HepG2 (cell line): ENCODE measurements around the gene CELF5. TPM values are rescaled to one million over a fixed set of nuclear protein-coding genes. Genes with fewer than 3 reads are reported as not detected.
A peak's percentile ranks its signal among the peaks of the same experiment; 100 is the strongest.
"Not testable (repeated sequence)": the region's sequence is repeated elsewhere in the genome, so short reads cannot be mapped to it uniquely, and the experiment has no call there.

ENCODE experiments used
- ATAC-seq: fragments of 200-7000 bp; cut with Tn5 transposase; 3 replicates; pipeline ENCODE4 v1.9.1; 2020; ENCODE audit warnings: mild to moderate bottlenecking, moderate library complexity
- BruUV-seq: library from RNA; stranded (reverse); fragments of 400-500 nt; replicated peaks from 2 replicates; lab custom pipeline; 2021; lab: Mats Ljungman, UMichigan
- CTCF ChIA-PET: fragments of 300-600 bp; formaldehyde crosslinking; extraction: SDS; loops from one replicate; lab custom pipeline; 2021; ENCODE audit warnings: low total read pairs, inconsistent platforms, low intra/inter-chr PET ratio; lab: Yijun Ruan, JAX
- POLR2A ChIA-PET: fragments of 350-600 bp; sonication (Branson Sonifier 250); formaldehyde crosslinking; loops from one replicate; lab custom pipeline; 2020; ENCODE audit warnings: antibody characterized with exemption, inconsistent platforms; lab: Yijun Ruan, JAX
- DNase-seq: peaks from one replicate; pipeline ENCODE4 v3.0.0-alpha.2; 2015; ENCODE audit warnings: low spot score
- FAIRE-seq: peaks from 3 replicates; lab custom pipeline; 2011; peaks lifted over from hg19 to GRCh38; lab: Jason Lieb, UNC
- H2AFZ ChIP-seq: one replicate; pipeline ENCODE4 v1.6.1; 2011; ENCODE audit warnings: low read length, inconsistent platforms
- H3K27ac ChIP-seq: fragments of 300-600 bp; 3 replicates; pipeline ENCODE4 v1.8.0; 2011; ENCODE audit warnings: mixed run types, mild to moderate bottlenecking, mixed read lengths, low read length, inconsistent platforms; ENCODE audit not compliant: insufficient read depth; ENCODE audit errors: extremely low read length
- H3K27me3 ChIP-seq, 2 experiments: fragments of 200-600 bp in 1 of 2; 2 replicates in 1 of 2; 3 replicates in 1 of 2; pipeline versions ENCODE4 v1.6.0 to v1.8.0; 2011; ENCODE audit warnings: low read length in 2 of 2, mild to moderate bottlenecking in 2 of 2, moderate library complexity in 2 of 2, inconsistent platforms in 1 of 2; ENCODE audit not compliant: insufficient read depth in 2 of 2, control insufficient read depth in 1 of 2
- H3K36me3 ChIP-seq, 2 experiments: fragments of 200-600 bp in 1 of 2; replicated peaks in 1 of 2; 2 replicates in 1 of 2; 3 replicates in 1 of 2; pipeline versions ENCODE4 v1.5.1 to v1.8.0; 2011; ENCODE audit warnings: low read length in 2 of 2, inconsistent platforms in 1 of 2; ENCODE audit not compliant: insufficient read depth in 2 of 2, control insufficient read depth in 1 of 2
- H3K4me1 ChIP-seq: 2 replicates; pipeline ENCODE4 v1.5.1; 2012; ENCODE audit warnings: low read length, inconsistent platforms; ENCODE audit not compliant: insufficient read depth
- H3K4me2 ChIP-seq: 2 replicates; pipeline ENCODE4 v1.6.0; 2011; ENCODE audit warnings: low read depth, low read length, inconsistent platforms
- H3K4me3 ChIP-seq, 3 experiments: fragments of 200-600 bp in 1 of 3; sonication (generic), shearing (Covaris generic) in 1 of 3; replicated peaks in 1 of 3; 2 replicates each; pipeline ENCODE4 v1.5.1; 2011 to 2016; ENCODE audit warnings: low read length in 3 of 3, inconsistent platforms in 2 of 3, low read depth in 2 of 3, mild to moderate bottlenecking in 2 of 3, control low read depth in 1 of 3, mixed read lengths in 1 of 3; ENCODE audit not compliant: insufficient read depth in 1 of 3
- H3K79me2 ChIP-seq: one replicate; pipeline ENCODE4 v1.6.1; 2011; ENCODE audit warnings: low read length, inconsistent platforms; ENCODE audit not compliant: insufficient read depth
- H3K9ac ChIP-seq: 2 replicates; pipeline ENCODE4 v1.6.0; 2011; ENCODE audit warnings: mild to moderate bottlenecking, low read depth, low read length, inconsistent platforms; ENCODE audit not compliant: insufficient read depth
- H3K9me3 ChIP-seq: 2 replicates; pipeline ENCODE4 v1.5.1; 2012; ENCODE audit warnings: mild to moderate bottlenecking, low read length
- H4K20me1 ChIP-seq: 2 replicates; pipeline ENCODE4 v1.6.0; 2011; ENCODE audit warnings: inconsistent platforms, mild to moderate bottlenecking, low read length, moderate library complexity; ENCODE audit not compliant: insufficient read depth
- ARNTL ChIP-seq: sonication (generic); formaldehyde crosslinking; IDR thresholded peaks from 2 replicates; pipeline ENCODE4 v1.4.0; 2020; ENCODE audit warnings: mild to moderate bottlenecking, missing genetic modification reagents
- ATF2 ChIP-seq: sonication (generic); formaldehyde crosslinking; IDR thresholded peaks from 2 replicates; pipeline ENCODE4 v1.4.0; 2020; ENCODE audit warnings: missing genetic modification reagents
- BORCS8-MEF2B ChIP-seq: sonication (generic); formaldehyde crosslinking; IDR thresholded peaks from 2 replicates; pipeline ENCODE4 v1.8.0; 2022; ENCODE audit warnings: mild to moderate bottlenecking, missing genetic modification reagents
- HNF4A ChIP-seq: sonication (generic); formaldehyde crosslinking; IDR thresholded peaks from 2 replicates; pipeline ENCODE4 v1.4.0; 2020; ENCODE audit warnings: missing genetic modification reagents
- LCORL ChIP-seq, 2 experiments: fragments of 450-650 bp in 1 of 2; sonication (generic) in 1 of 2; formaldehyde crosslinking in 1 of 2; IDR thresholded peaks; 2 replicates each; pipeline versions ENCODE4 v1.5.0 to v1.6.1; 2017 to 2020; ENCODE audit warnings: antibody characterized with exemption in 1 of 2, missing genetic modification reagents in 1 of 2
- MYC ChIP-seq: sonication (generic); formaldehyde crosslinking; IDR thresholded peaks from 2 replicates; pipeline ENCODE4 v1.9.0; 2021; ENCODE audit warnings: missing genetic modification reagents, borderline replicate concordance
- PITX1 ChIP-seq: sonication (generic); formaldehyde crosslinking; IDR thresholded peaks from 2 replicates; pipeline ENCODE4 v1.5.1; 2020; ENCODE audit warnings: mild to moderate bottlenecking, missing genetic modification reagents
- RXRB ChIP-seq: IDR thresholded peaks from 2 replicates; pipeline ENCODE4 v1.6.1; 2016; ENCODE audit warnings: borderline replicate concordance, missing genetic modification reagents, missing compliant biosample characterization
- SALL1 ChIP-seq: sonication (generic); formaldehyde crosslinking; IDR thresholded peaks from 2 replicates; pipeline ENCODE4 v1.8.0; 2022; ENCODE audit warnings: mild to moderate bottlenecking, missing genetic modification reagents
- SOX6 ChIP-seq, 2 experiments: fragments of 450-650 bp in 1 of 2; sonication (generic) in 1 of 2; formaldehyde crosslinking in 1 of 2; IDR thresholded peaks; 2 replicates each; pipeline versions ENCODE4 v1.4.0 to v1.6.1; 2017 to 2020; ENCODE audit warnings: antibody characterized with exemption in 1 of 2, mild to moderate bottlenecking in 1 of 2, missing genetic modification reagents in 1 of 2
- ZNF121 ChIP-seq: sonication (generic); formaldehyde crosslinking; IDR thresholded peaks from 2 replicates; pipeline ENCODE4 v1.5.0; 2020; ENCODE audit warnings: mild to moderate bottlenecking, missing genetic modification reagents
- ZNF3 ChIP-seq: IDR thresholded peaks from 2 replicates; pipeline ENCODE4 v1.7.0; 2017; ENCODE audit warnings: inconsistent platforms
- WGBS: methylation state at CpG from one replicate; pipeline ENCODE4 v1.1.6; 2017; ENCODE audit warnings: low lambda C conversion rate; 5-methylcytosine and 5-hydroxymethylcytosine counted together
- in situ Hi-C: cut with HindIII; loops from 2 replicates; pipeline ENCODE4 v1.10.0; 2017; ENCODE audit warnings: low pct_unique_long_range_greater_than_20kb; ENCODE audit not compliant: extremely low pct_ligation_motif_present
- intact Hi-C: fragments of 100-400 bp; cut with micrococcal nuclease; formaldehyde crosslinking; loops from one replicate; pipeline ENCODE4 v1.10.0; 2022; ENCODE audit not compliant: unreplicated experiment
- polyA plus RNA-seq, 8 experiments: library from polyadenylated mRNA; depleted of rRNA in 3 of 8; stranded (reverse) in 7 of 8; unstranded in 1 of 8; fragments of >200 nt; fragmentation: Illumina TruSeq in 4 of 8; extraction: Trizol in 4 of 8; gene quantifications; 2 replicates each; pipeline versions ENCODE4 v1.2.1 to v1.2.3, GENCODE V29; 2011 to 2016; ENCODE audit warnings: low read depth in 4 of 8, missing spikeins in 1 of 8, mixed read lengths in 1 of 8; ENCODE audit not compliant: insufficient read depth in 1 of 8
- total RNA-seq, 5 experiments: library from RNA; depleted of rRNA; stranded (reverse); fragments of >200 nt; fragmentation: Illumina TruSeq; extraction: Trizol; gene quantifications; 2 replicates each; pipeline ENCODE4 v1.2.3, GENCODE V29; 2016; ENCODE audit warnings: low read depth in 1 of 5
- TF ChIP-seq, protein P1 (sequence below): sonication (generic); formaldehyde crosslinking; conservative IDR thresholded peaks from 2 replicates; pipeline ENCODE4 v1.4.0; 2020; ENCODE audit warnings: mild to moderate bottlenecking, missing genetic modification reagents, moderate library complexity
- TF ChIP-seq, protein P2 (sequence below): sonication (generic); formaldehyde crosslinking; IDR thresholded peaks from 2 replicates; pipeline ENCODE4 v1.5.0; 2020; ENCODE audit warnings: mild to moderate bottlenecking, missing genetic modification reagents

Gene CELF5
- total and polyA plus RNA-seq, 2 of the 13 experiments (the other 11 are each of a cell fraction or from before 2014, with no cell fraction given), result 0.31 to 0.84 TPM

DNA sequence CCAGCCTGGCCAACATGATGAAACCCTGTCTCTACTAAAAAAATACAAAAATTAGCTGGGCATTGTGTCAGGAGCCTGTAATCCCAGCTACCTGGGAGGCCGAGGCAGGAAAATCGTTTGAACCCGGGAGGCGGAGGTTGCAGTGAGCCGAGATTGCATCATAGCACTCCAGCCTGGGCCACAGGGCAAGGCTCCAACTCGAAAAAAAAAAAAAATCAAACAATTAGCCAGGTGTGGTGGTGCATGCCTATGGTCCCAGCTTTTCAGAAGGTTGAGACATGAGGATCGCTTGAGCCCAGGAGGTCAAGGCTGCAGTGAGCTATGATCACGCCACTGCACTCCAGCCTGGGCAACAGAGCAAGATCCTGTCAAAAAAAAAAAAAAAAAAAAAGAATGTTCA, 76.1 kb downstream of the CELF5 start:
- ChIA-PET CTCF (interaction anchor here (0.7 kb wide), 1 partner anchor 173 kb away, joined by 3 read pairs; no protein-coding TSS in a partner anchor), POLR2A (interaction anchor here (1.1 kb wide), 1 partner anchor 24 kb away, joined by 6 read pairs; no protein-coding TSS in a partner anchor)
- H3K4me3 ChIP-seq; H2AFZ ChIP-seq; H3K4me2 ChIP-seq; H3K9ac ChIP-seq; H3K27ac ChIP-seq; H3K36me3 ChIP-seq; H3K79me2 ChIP-seq; in situ Hi-C loops; H3K9me3 ChIP-seq; intact Hi-C loops; H3K27me3 ChIP-seq; BruUV-seq; FAIRE-seq; H4K20me1 ChIP-seq; TF ChIP-seq SOX6, LCORL (IDR thresholded peaks at IDR 0.05): not testable (repeated sequence)
- 2% methylated on average over 8 of the region's 8 CpGs for WGBS
- ATAC-seq, result peak; percentile 68
- H3K4me1 ChIP-seq, result peaks cover 23% of the 10 kb centered on the region
- DNase-seq, result peak; percentile 60
- TF ChIP-seq ZNF3 (CRISPR knock-in tag), result peak; percentile 31; the same call in 1 of the 2 replicates
- peak; percentile 63 for TF ChIP-seq SALL1 (CRISPR knock-in tag)
- TF ChIP-seq, protein P1, sequence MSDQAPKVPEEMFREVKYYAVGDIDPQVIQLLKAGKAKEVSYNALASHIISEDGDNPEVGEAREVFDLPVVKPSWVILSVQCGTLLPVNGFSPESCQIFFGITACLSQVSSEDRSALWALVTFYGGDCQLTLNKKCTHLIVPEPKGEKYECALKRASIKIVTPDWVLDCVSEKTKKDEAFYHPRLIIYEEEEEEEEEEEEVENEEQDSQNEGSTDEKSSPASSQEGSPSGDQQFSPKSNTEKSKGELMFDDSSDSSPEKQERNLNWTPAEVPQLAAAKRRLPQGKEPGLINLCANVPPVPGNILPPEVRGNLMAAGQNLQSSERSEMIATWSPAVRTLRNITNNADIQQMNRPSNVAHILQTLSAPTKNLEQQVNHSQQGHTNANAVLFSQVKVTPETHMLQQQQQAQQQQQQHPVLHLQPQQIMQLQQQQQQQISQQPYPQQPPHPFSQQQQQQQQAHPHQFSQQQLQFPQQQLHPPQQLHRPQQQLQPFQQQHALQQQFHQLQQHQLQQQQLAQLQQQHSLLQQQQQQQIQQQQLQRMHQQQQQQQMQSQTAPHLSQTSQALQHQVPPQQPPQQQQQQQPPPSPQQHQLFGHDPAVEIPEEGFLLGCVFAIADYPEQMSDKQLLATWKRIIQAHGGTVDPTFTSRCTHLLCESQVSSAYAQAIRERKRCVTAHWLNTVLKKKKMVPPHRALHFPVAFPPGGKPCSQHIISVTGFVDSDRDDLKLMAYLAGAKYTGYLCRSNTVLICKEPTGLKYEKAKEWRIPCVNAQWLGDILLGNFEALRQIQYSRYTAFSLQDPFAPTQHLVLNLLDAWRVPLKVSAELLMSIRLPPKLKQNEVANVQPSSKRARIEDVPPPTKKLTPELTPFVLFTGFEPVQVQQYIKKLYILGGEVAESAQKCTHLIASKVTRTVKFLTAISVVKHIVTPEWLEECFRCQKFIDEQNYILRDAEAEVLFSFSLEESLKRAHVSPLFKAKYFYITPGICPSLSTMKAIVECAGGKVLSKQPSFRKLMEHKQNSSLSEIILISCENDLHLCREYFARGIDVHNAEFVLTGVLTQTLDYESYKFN (CRISPR knock-in tag), result peak; percentile 51; the same call in 1 of the 2 replicates
- TF ChIP-seq MYC, result 0 out of 2 replicates have a peak, but pooled peaks have one; percentile 31
- peak; percentile 82 for TF ChIP-seq SOX6 (CRISPR knock-in tag; IDR thresholded peaks at IDR 0.05)
- TF ChIP-seq HNF4A (CRISPR knock-in tag), result peak; percentile 52
- TF ChIP-seq BORCS8-MEF2B (CRISPR knock-in tag), result 0 out of 2 replicates have a peak, but pooled peaks have one; percentile 12
- peak; percentile 32; the same call in 1 of the 2 replicates for TF ChIP-seq ARNTL (CRISPR knock-in tag)
- peak; percentile 32; the same call in 1 of the 2 replicates for TF ChIP-seq RXRB (CRISPR knock-in tag)
- peak; percentile 99 for TF ChIP-seq ZNF121 (CRISPR knock-in tag)
- peak; percentile 35; the same call in 1 of the 2 replicates for TF ChIP-seq PITX1 (CRISPR knock-in tag)
- TF ChIP-seq, protein P2, sequence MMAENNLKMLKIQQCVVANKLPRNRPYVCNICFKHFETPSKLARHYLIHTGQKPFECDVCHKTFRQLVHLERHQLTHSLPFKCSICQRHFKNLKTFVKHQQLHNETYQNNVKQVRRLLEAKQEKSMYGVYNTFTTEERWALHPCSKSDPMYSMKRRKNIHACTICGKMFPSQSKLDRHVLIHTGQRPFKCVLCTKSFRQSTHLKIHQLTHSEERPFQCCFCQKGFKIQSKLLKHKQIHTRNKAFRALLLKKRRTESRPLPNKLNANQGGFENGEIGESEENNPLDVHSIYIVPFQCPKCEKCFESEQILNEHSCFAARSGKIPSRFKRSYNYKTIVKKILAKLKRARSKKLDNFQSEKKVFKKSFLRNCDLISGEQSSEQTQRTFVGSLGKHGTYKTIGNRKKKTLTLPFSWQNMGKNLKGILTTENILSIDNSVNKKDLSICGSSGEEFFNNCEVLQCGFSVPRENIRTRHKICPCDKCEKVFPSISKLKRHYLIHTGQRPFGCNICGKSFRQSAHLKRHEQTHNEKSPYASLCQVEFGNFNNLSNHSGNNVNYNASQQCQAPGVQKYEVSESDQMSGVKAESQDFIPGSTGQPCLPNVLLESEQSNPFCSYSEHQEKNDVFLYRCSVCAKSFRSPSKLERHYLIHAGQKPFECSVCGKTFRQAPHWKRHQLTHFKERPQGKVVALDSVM (CRISPR knock-in tag), result peak; percentile 90
- TF ChIP-seq ATF2 (CRISPR knock-in tag), result 0 out of 2 replicates have a peak, but pooled peaks have one; percentile 17
- TF ChIP-seq LCORL (CRISPR knock-in tag; IDR thresholded peaks at IDR 0.05), result peak; percentile 76; the same call in 1 of the 2 replicates
